GOT3 (cell line): ENCODE data around the gene ICA1.

Experiments
- DNase-seq: peaks from one replicate; lab custom pipeline; 2025; ENCODE audit warnings: mixed read lengths; lab: John Stamatoyannopoulos, UW

ICA1 gene

DNA sequence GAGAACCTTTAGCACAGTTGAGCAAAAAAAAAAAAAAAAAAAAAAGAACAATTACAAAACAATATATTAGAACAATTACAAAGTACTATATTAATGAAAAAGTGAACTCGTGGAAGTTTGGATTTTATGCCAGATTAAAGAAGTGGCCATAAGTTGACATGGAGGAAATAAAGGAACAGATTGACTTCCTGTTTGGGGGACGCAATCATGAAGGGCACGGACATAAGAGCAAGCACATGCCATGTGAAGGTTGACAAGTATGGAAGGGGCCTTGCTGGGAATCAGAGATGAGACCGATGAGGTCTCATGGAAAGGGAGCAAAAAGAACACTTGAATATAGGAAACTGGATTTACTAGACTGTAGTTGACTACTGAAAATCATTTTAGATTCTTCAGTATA, 61.7 kb downstream of the ICA1 start:
- DNase-seq: no peak

DNA sequence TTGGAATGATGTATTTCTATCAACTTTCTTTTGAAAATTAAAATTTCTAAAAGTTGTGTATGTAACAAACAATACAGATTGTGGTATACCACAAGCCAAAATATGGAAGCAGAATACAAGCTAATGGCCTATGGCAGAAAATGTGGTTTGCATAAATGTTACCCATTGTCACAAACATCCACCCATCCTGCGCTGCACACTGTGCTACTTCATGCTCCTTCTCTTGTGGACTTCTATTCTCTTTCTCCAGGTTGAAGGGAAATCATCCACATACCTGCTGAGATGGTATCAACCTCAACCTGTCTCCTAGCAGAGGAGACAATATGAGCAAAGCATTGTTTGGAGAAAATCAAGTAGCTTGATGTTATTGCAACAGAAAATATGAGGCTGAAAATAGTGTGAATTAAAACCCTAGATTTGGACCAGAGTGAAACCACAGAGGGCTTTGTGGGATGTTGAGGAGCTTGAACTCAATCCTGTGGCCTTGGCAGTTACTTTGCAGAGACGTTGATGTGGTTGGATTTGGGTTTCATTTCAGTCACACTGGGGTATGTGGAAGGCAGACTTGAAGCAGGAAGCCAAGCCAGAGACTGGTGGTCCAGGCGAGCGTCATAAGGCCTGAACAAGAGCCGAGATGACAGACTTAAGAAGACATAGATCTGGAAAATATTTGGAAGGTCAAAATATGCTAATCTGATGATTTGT, 63.8 kb downstream of the ICA1 start:
- DNase-seq: no peak

DNA sequence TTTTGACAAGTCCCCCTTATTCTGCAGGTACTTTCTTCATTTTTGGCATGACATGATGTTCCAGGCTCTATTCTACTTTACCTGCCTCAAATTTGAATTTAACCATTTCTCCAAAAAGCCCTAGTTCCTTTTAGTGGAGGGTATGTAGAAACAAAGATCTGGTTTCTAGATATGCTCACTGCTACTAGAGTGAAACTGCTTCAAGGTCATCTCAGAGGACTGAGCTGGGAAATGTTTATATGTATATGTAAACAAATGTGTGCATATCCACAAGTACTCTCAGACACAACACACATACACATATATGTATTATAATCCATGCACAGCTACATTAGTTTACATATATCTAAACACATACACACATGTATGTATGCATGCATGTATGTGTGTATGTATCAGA, 69.1 kb downstream of the ICA1 start:
- DNase-seq: no peak

DNA sequence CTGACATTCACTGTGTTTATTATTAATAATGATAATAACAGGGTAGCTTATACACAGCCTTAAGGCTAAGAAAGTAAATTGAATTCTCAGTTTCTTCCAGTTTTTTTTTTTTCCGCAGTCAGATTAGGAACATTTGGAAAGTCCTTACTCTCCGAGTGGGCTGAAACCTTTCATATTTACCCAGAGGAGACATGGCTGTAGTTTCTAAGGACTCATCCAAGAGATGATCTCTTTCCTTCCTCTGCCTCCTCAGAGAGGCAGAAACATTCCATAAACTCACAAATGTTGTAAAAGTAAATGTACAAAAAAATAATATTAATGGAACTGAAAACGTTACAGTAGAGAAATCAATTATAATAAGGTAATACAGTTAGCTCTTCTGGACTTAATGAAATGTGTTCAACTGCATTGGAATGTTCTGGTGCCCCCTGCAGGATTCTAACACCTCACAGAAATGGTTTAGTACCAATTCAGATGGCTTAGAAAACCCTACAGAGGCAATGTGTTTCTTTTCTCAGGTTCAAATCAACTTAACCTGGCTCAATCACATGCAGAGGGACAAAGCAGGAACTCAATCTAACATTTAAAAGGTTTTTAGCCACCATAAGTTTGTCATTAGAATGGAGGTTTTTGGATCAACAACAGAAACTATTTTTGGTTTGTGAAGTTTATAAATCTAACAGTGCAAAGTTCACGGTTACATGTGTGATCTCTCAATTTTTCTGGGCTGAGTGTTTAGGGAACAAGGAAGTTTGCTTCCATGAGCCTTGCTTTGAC, 71.7 kb downstream of the ICA1 start:
- no peak for DNase-seq

DNA sequence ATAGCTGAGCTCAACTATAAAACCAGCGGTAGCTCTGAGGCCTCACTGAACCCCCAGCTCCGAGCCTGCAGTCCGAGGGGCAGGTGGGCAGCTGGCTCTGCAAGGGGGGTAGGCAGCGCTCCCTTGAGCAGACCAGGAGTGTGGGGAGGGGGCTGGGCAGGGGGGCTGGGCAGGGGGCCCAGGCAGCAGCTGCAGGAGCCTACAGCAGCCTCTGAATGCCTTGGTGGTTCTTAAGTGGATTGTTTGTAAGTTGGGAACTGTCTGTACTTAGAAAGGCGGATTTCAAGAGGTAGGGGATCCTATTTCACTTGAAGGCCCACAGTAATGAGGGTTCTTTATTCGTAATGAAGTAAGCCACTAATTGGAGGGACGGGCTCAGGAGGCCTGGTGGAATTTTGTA, 72.3 kb downstream of the ICA1 start:
- no peak for DNase-seq

DNA sequence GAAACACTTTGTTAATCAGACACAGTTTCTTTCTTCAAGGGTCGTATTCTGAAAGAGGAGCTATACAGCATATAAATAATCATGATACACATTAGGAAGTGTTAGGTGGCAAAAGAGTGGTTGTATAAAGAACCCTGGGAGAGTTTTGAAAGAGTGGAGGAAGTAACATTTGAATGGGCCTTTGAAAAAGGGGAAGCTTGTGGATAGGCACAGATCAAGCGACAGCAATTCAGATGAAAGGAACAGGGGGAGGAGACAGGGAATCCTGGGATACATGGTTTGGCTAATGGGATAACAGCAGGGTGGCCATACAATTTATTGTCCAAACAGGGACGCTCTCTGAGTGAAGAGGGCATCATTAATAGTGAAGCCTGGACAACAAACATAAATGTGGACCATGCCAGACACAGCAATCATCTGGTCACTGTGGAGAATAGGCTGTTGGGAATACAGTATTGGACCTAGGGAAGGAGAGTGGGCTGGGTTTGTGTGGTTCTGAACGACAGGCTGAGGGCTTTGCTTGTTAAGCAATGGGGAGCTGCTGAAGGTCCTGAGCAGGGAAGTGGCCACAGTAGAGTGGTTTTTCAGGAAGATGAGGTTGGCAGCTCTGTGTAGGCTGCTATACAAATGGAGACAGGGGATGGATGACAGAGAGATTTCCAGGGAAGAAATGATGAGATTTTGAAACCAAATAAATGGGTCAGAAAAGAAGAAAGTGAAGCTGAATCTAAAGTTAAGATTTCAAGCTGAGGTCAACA, 75.9 kb downstream of the ICA1 start:
- DNase-seq: no peak

DNA sequence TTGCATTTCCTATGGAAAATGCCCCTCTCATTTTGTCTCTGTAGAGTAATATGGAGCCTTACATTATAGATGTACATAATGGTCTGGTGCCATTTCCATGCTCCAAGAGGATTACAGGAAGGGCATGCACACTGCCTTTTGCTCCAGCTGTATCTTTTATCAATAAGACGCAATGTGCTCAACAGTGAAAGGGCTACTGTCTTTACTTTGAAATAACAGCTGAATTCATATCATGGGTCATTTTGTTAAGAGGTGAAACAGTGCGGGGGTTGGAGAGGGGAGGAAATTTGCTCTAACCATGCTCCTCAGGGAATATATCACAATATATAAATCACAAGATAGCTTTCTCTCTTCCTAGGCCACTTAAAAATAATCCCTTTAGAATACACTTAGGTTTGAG, 77.7 kb downstream of the ICA1 start:
- no peak for DNase-seq

DNA sequence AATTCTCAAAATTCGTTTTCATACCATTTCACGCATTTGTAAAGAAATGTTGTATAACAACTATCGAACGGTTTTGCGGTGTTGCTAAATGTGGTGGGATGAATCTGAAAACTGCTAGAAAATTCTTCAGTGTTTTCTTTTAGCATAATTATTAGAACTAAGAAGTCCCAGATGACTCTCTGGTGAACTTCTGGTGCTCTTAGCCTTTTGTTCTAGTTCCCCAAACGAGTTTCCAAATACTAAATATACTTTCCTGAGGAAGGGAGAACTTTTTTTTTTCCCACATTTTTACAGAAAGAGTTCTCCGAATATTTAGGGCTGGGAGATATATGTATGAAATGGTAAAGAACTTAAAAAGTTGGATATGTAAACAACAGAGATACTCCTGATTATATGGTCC, 82.5 kb downstream of the ICA1 start:
- DNase-seq: no peak

DNA sequence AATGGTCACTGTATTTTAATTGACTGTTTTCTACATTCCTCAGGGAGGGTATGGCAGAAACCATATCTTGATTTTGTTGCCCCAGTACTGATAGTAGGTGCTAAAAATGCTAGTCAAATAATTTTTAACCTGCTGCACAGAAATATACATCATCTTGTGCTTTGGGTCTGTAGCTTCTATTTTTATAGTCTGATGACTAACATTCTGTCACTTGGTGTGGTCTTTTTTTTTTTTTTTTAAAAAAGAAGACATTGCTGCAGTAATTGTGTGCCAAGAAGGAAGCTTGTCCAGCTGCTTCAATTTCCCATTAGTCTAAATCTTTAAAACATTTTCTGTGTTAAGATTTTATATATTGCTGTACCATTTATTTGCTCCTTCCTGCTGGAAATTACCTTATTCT, 83.6 kb downstream of the ICA1 start:
- no peak for DNase-seq

DNA sequence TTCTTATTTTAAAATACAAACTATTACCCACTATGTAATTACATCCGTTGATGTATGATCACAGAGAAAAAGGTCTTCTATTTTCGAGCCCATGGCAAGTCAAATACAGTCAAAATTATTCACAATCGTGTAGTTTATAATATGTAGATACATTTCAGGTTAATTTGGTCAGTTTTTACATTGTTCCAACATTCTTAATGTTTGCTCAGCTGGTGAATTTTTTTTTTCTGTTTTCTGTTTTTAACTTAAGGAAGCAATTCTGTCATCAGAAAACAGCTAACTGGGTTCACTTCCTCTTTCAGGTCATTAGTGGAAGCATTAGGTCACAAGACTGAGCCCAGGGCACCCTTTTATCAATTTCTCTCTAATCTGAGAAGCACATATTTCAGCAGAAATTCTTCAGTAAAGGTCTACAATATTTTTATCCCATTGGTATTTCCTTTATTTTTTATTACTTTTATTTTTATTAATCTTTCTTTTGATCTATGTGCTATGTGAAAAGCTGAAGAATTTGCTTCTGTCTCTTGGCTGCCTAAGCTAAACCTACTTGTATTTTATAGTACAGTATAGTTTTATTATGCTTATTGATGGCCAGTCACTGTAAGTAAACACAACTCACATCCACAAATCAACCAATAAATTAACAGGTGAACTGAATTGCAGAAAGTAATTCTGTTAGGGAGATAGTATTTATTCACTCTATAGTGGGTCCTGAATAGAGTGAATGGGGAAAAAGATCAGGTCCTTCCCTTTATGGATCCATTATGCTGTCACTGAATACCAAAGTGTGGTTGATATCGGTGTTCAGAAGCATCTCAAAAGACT, 84.6 kb downstream of the ICA1 start:
- DNase-seq: no peak

DNA sequence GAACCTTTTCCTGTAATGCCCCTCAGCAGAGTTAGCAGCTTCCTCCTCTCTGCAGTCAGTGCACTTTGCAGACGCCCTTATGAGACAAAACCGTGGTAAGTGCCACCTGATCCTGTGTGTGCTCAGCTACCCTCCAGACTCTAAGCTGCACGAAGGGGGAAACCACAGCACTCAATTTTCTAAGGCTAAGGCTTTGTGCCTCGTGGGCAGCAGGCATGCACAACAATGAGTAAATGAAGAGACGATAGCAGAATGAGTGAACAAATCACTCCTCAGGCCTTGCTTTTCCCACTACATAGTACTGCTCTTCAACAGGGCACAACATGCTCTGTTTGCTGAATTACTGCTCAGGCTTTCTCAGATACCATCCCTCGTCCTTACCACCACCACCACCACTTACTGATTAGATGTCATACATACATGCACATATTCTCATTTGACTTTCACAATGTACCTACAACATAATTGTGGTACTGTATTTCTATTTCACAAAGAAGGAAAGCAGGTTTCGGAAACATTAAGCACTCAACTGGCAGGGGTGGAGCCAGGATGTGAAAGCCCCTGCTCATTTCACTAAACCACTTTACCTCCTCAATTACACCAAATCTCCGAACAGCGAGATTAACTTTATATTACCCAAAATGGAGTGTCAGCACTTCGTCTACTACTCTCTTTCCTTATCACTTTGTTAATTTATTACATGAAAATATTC, 85.4 kb downstream of the ICA1 start:
- no peak for DNase-seq

DNA sequence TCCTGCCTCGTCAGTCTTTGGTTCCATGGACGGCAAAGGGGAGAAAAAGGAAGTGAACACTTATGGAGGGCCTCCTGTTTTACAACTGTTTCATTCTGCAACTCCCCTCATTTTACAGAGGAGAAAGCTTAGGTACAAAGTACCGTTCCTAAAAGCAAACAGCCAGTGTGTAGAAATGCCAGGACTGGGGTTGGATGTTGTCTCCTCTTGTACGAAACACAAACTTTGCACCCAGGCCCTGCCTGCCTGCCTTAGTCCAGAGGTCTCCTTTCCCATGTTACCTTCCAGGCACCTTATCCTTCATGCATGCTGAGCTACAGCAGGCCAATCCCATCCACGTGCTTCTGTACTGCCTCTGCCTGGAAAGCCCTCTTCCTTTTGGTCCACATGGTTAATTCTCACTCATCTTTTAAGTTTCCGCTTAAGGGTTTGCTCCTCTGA, 86.0 kb downstream of the ICA1 start:
- DNase-seq: no peak

DNA sequence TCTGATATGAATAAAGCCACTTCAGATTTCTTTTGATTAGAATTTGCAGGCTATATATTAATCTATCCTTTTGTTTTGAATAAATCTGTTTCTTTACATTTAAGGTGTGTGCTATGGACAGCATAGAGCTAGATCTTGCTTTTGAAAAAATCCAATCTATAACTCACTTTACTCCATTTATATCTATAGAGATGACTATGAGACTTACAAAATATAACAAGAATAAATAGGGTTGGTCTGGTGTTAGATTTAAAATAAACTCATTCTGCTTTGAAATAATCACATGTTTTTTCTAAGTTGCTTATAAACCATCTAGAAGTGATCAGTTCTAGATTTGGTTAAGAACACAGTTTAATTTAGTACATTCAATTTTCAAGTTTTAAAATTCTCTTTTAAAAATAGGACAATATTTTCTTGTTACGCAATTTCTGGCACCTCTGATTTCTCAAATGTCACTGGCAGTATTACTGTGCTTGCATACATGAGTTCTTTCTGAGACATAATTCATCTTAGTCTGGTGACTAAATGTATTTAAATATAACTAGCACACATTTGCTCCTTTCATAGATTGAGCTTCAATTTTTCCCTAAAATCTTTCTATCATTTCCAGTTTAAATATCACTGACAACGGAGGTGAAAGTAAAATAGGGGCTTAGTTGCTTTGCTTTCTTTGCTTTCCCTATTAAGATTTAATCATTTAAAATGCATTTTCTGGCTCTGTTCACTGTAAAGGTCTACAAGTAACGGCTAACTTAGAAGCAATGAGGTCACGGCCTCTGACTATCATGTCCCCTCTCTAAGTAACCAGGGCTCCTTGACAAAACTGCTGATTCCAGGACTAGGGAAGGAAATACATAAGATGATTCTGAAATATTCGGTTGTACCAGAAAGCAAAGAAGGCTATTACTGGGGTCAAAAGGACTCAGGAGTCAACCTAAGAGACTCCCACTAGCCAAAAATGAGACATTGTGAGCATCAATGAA, 89.3 kb downstream of the ICA1 start:
- no peak for DNase-seq

DNA sequence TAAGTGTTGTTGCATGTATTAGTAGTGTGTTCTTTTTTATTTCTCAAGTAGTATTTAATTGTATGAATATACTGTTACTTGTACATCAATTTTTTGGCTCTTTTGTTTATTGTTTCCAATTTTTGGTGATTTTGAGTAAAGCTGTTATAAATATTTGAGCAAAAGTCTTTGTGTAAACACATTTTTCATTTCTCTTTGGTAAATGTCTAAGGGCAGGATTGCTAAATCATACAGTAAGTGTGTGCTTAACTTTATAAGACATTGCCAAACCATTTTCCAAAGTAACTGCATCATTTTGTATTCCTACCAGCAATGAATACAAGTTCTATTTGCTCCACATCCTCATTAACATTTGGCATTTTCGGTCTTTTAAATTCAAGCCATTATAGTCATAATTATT, 92.8 kb downstream of the ICA1 start:
- DNase-seq: no peak

DNA sequence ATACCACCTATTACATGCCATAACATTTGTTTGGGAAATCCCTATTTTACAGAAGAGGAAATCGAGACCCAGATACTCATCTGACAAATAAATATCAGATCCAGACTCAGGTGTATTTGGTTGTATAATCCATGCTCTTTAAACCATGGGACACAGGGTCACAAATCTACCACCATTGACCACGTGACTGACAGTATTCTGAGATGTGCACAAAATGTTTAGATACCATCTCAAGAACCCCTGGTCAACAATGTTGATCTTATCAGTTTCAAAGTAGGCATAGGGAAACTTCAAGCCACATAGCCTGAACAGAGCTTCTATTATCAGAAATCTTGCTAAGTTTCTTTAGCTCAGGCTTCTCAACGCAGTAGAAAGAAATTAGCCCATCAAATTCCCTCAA, 93.6 kb downstream of the ICA1 start:
- no peak for DNase-seq

DNA sequence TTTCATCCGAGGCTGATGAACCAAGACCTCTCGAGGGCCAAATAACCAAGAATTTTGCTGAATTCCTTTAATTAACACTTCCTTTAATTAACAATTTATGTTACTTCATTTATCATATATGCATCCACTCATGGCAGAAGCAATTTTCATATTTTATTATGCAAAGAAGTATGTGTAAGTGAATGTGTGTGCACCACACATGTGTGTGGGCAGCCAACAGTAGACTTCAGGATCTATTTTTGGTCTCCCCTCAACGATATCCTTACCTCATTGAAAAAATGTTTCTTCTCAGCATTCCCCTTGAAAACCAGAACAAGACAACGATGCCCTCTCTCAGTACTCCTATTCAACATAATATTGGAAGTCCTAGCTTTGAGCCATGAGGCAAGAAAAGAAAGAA, 96.8 kb downstream of the ICA1 start:
- DNase-seq: no peak

DNA sequence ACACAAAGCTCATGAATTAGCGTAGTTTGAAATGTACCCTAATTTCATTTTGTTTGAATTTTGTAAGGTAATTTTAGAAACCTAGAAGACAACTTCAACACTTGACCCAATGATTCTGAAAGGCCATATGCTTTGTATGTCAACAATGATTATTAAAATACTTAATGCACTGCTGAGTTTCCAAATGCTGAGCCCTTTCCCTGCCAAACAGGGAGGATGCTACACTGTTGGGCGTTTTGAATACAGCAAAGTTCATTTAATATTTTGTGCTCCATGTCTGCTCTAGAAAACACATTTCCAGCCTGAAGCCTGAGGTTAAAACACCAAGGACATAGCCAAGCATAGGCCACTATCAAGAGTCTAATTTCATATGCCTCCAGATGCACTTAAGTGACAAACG, 99.8 kb downstream of the ICA1 start:
- no peak for DNase-seq

DNA sequence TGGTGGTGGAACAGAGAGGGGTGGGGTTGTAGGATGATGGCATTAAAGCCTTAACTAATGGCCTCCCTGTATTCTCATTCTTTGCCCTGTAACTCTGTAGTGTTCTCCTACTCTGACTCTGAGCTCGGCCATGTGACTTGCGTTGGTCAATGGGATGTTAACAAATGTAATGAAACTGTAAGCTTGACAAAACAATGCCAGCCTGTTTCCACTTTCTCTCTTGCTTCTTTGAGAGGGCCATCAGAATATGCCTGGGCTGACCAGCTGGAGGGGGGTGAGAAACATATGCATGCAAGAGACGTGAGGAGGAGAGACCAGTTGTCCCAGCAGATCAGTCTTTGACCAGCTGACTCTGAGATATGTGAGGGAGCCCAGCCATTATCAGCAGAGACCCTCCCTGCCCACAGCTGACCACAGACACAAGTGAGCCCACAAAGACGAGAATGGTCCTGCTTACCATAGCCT, 100.6 kb downstream of the ICA1 start:
- no peak for DNase-seq

DNA sequence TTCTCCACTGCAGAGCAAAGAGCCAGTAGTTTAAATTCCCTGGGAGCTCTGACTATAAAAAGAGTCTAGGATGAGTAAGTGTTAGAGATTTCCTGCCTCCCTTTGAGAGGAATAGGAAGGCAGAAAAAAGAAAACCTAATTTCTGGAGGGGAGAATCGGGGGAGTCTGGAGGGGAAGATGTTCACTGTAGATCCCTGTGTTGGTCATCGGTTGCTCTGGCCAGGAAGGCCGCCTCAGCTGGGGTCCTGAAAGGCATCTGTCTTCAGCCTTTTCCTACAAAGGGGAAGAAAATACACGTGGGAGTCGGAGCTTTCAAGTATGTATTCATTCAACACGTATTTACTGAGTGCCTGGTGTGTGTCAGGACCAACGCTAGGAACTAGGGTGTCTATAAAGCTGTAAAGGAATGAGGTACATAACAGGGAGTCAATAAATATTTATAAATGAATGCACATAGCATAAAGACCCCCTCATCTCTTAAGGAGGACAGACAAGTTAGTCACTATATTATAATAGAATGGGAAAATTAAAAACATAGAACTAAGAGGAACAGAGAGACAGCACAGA, 101.1 kb downstream of the ICA1 start:
- DNase-seq: no peak

DNA sequence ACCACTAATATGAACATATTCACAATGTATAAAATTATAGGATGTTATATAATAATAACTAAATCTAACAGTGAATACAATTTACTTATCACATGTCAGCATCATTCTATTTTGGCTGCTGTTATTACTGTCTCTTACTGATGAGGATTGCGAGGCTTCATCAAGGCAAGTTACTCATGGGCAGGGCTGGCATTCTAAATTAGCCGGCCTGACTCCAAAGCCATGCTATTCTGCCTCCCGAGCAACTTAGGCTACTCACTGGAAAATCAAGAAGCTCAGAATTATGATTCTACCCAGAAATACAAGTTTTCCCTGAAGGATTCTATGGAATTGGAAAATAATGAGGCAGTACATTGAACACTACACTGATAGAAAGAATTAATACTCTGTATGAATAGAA, 101.7 kb downstream of the ICA1 start:
- DNase-seq: no peak
